ENCODE results near the gene SLC7A4. TPM values are rescaled to one million over a fixed set of nuclear protein-coding genes. Genes with fewer than 3 reads are reported as not detected.
A peak's percentile ranks its signal among the peaks of the same experiment; 100 is the strongest.

SLC7A4 gene
- polyA plus RNA-seq, 1 of the 3 experiments (the other 2 are of a cell fraction) = 0.02 TPM

DNA sequence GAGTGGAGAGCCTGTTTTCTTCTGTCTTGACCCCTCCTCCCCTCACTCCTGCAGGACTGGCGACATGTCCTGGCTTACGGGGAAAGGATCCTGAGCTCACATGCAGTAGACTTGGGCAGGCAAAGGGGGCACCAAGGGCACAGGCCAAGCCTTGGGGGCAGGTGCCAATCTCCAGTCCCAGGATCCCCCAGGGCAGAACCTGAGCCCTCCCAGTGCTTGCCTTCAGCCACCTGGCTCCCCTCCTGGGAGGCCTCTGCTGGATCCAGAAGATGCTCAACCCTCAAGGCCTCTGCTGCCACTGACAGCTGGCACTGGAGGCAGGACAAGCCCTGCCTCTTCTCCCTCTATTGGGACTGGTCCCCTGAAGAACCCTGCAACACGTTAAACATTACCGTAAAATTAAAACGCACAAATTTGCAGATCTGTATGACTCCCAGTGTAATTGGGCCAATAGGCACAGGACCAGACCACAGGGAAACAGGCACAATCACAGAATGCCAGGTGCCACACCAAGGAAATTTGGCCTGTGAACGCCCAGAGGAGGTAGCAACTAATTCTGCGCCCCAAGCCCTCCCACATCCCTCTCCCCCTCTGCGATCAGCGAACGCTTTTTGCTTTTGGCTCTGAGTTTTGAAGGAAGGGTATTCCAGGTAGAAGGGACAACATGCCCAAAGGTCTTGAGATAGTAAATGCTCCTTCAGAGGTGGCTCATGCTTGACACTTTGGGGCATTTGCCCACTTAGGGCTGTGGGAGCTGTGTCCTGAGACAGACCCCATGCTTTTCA lies 51.2 kb downstream of the SLC7A4 start:
- peak overlapping the region; percentile 71 to 97 for H3K4me3 ChIP-seq (ENCODE audit: low read depth in 2 of 2, low read length in 1 of 2)
- H3K36me3 ChIP-seq (replicated peaks in 1 of 2; ENCODE audit: control insufficient read depth in 1 of 2, insufficient read depth in 2 of 2, low read length in 1 of 2) = peaks cover 2 to 12% of the 10 kb centered on the region in 2 experiments
- no peaks in the 10 kb centered on the region for H4K20me1 ChIP-seq (ENCODE audit: insufficient read depth)
- peaks cover 6 to 24% of the 10 kb centered on the region in 2 experiments; a peak in 2 of 4 replicates for H3K4me1 ChIP-seq (ENCODE audit: control insufficient read depth in 1 of 2, insufficient read depth in 2 of 2, low read depth in 1 of 2, low read length in 1 of 2)
- H3K9ac ChIP-seq = peak overlapping the region; percentile 78
- H3K27ac ChIP-seq (ENCODE audit: low read depth in 2 of 2, low read length in 1 of 2) = peak overlapping the region; percentile 77 to 98
- no peaks in the 10 kb centered on the region for H3K9me2 ChIP-seq
- peaks cover 25% of the 10 kb centered on the region for H3K79me2 ChIP-seq (ENCODE audit: insufficient read depth)
- no peaks in the 10 kb centered on the region for H3K27me3 ChIP-seq (ENCODE audit: insufficient read depth)
- H3K9me3 ChIP-seq = no peaks in the 10 kb centered on the region
- H3F3A ChIP-seq (replicated peaks; ENCODE audit: insufficient read depth) = no peaks in the 10 kb centered on the region
- WGBS (ENCODE audit: low lambda C conversion rate) = 76% methylated on average over 10 of the region's 10 CpGs
- TF ChIP-seq, protein P1, sequence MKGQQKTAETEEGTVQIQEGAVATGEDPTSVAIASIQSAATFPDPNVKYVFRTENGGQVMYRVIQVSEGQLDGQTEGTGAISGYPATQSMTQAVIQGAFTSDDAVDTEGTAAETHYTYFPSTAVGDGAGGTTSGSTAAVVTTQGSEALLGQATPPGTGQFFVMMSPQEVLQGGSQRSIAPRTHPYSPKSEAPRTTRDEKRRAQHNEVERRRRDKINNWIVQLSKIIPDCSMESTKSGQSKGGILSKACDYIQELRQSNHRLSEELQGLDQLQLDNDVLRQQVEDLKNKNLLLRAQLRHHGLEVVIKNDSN (IDR thresholded peaks at IDR 0.05; ENCODE audit: borderline replicate concordance, low read depth) = no peak
- TF ChIP-seq GABPA (IDR thresholded peaks at IDR 0.05; ENCODE audit: low read depth) (no peak), FOXM1 (IDR thresholded peaks at IDR 0.05; ENCODE audit: low read depth) (no peak), ELF1 (IDR thresholded peaks at IDR 0.05) (no peak), TAF1 (IDR thresholded peaks at IDR 0.05; ENCODE audit: borderline replicate concordance, low read depth, low read length) (no peak), TEAD4 (IDR thresholded peaks at IDR 0.05; ENCODE audit: borderline replicate concordance, insufficient read depth) (no peak)
- TF ChIP-seq, protein P2, sequence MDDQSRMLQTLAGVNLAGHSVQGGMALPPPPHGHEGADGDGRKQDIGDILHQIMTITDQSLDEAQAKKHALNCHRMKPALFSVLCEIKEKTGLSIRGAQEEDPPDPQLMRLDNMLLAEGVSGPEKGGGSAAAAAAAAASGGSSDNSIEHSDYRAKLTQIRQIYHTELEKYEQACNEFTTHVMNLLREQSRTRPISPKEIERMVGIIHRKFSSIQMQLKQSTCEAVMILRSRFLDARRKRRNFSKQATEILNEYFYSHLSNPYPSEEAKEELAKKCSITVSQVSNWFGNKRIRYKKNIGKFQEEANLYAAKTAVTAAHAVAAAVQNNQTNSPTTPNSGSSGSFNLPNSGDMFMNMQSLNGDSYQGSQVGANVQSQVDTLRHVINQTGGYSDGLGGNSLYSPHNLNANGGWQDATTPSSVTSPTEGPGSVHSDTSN (IDR thresholded peaks at IDR 0.05) = no peak
- TF ChIP-seq, protein P3, sequence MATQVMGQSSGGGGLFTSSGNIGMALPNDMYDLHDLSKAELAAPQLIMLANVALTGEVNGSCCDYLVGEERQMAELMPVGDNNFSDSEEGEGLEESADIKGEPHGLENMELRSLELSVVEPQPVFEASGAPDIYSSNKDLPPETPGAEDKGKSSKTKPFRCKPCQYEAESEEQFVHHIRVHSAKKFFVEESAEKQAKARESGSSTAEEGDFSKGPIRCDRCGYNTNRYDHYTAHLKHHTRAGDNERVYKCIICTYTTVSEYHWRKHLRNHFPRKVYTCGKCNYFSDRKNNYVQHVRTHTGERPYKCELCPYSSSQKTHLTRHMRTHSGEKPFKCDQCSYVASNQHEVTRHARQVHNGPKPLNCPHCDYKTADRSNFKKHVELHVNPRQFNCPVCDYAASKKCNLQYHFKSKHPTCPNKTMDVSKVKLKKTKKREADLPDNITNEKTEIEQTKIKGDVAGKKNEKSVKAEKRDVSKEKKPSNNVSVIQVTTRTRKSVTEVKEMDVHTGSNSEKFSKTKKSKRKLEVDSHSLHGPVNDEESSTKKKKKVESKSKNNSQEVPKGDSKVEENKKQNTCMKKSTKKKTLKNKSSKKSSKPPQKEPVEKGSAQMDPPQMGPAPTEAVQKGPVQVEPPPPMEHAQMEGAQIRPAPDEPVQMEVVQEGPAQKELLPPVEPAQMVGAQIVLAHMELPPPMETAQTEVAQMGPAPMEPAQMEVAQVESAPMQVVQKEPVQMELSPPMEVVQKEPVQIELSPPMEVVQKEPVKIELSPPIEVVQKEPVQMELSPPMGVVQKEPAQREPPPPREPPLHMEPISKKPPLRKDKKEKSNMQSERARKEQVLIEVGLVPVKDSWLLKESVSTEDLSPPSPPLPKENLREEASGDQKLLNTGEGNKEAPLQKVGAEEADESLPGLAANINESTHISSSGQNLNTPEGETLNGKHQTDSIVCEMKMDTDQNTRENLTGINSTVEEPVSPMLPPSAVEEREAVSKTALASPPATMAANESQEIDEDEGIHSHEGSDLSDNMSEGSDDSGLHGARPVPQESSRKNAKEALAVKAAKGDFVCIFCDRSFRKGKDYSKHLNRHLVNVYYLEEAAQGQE (IDR thresholded peaks at IDR 0.05; ENCODE audit: low read depth, low read length) = no peak
- peak overlapping the region; percentile 95 for H3K4me2 ChIP-seq
- POLR2A ChIA-PET = interaction anchor here (0.9 to 1.8 kb wide), 7 partner anchors 9 to 95 kb away, joined by 3 to 13 read pairs (median 4); partner anchors contain the start of genes P2RX6 and THAP7
- DNase-seq = no peak
- CTCF ChIA-PET = interaction anchor here (0.7 to 3.6 kb wide), 9 partner anchors 8 to 95 kb away, joined by 3 to 12 read pairs (median 3); partner anchors contain the start of gene CRKL
- H2AFZ ChIP-seq (ENCODE audit: low read depth) = peak overlapping the region; percentile 79; the same call in 1 of the 2 replicates

DNA sequence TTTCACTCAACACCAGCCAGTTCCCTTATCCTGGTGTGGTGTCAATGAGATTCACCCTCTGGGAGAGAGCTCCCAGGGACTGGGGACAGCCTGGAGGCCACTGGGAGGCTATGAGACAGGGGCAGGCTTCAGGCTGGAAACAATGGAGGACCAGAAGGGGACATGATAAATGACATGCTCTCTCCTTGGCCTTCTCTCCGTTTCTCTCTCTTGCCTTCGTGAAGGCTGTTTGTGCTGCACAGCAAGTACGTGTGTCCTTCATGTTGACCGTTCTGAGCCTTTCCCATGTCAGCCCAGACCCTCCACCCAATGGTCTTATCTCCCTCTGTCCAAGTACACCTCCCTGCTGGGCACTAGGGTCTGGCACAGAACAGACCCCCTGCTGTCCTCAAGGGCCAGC lies 51.8 kb downstream of the SLC7A4 start:
- Histone ChIP-seq H3K4me3 (ENCODE audit: low read depth in 2 of 2, low read length in 1 of 2) (no peak overlapping the region), H3K36me3 (replicated peaks in 1 of 2; ENCODE audit: control insufficient read depth in 1 of 2, insufficient read depth in 2 of 2, low read length in 1 of 2) (peaks cover 0 to 6% of the 10 kb centered on the region in 2 experiments), H4K20me1 (ENCODE audit: insufficient read depth) (no peaks in the 10 kb centered on the region), H3K9me2 (no peaks in the 10 kb centered on the region), H3K9ac (no peak overlapping the region), H3K4me1 (ENCODE audit: control insufficient read depth in 1 of 2, insufficient read depth in 2 of 2, low read depth in 1 of 2, low read length in 1 of 2) (peaks cover 6 to 24% of the 10 kb centered on the region in 2 experiments; a peak in 2 of 4 replicates), H3K27ac (ENCODE audit: low read depth in 2 of 2, low read length in 1 of 2) (no peak overlapping the region; a peak in 1 of 4 replicates), H3K27me3 (ENCODE audit: insufficient read depth) (no peaks in the 10 kb centered on the region), H2AFZ (ENCODE audit: low read depth) (no peak overlapping the region), H3K4me2 (no peak overlapping the region), H3K9me3 (no peaks in the 10 kb centered on the region), H3K79me2 (ENCODE audit: insufficient read depth) (peaks cover 25% of the 10 kb centered on the region), H3F3A (replicated peaks; ENCODE audit: insufficient read depth) (no peaks in the 10 kb centered on the region)
- no peak for TF ChIP-seq SIN3A (IDR thresholded peaks at IDR 0.05; ENCODE audit: borderline replicate concordance, low read depth, low read length)
- no peak for TF ChIP-seq RXRA (IDR thresholded peaks at IDR 0.05; ENCODE audit: borderline replicate concordance, low read depth)
- no peak for DNase-seq
- ChIA-PET CTCF (interaction anchor here (1.1 to 3.6 kb wide), 4 partner anchors 10 to 63 kb away, joined by 3 to 12 read pairs (median 6); partner anchors contain the start of genes AIFM3 and CRKL), POLR2A (interaction anchor here (0.9 to 1.8 kb wide), 3 partner anchors 8 to 95 kb away, joined by 3 to 10 read pairs (median 4); partner anchors contain the start of gene THAP7)
- 94% methylated on average over 3 of the region's 4 CpGs for WGBS (ENCODE audit: low lambda C conversion rate)

Data from SK-N-SH (cell line).